ENCODE measurements around the gene APLP2.
"Not testable (repeated sequence)": the region's sequence is repeated elsewhere in the genome, so short reads cannot be mapped to it uniquely, and the experiment has no call there.

The APLP2 gene

DNA sequence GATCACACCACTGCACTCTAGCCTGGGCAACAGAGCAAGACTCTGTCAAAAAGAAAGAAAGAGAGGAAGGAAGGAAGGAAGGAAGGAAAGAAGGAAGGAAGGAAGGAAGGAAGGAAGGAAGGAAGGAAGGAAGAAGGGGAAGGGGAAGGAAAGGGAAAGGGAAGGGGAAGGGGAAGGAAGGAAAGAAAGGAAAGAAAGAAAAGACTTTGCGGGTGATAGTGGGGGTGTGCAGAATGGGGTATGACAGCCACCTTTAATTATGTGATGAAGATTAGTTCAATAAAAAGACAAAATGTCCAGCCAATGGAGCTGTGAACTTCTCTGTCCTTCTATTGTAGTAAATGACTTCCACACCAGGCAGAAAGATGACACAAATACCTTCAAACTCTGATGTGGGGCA lies 8.7 kb upstream of the APLP2 start:
- no peak for DNase-seq (ENCODE audit: low read depth)

DNA sequence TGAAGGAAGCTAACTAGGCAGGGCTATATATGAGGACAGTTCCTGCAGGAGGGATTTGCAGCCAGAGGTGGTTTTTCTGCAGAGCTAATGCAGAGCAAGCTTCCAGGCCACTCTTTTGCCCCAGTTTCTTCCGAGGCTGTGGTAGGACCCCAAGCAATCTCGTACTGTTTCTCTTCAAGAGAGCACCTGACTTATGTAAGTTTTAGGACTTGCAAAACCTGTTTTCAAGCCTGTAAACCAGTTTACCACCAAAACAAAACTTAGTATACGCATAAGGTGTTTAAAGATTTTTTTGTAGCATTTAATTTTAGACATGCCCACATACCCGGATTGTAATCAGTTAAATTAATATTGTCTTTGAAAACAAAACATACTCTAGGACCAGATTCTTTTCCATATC lies 7.7 kb upstream of the APLP2 start:
- DNase-seq (ENCODE audit: low read depth): no peak

GRCh38 chr11:130063451-130063850 lies 6.2 kb upstream of the APLP2 start:
- DNase-seq (ENCODE audit: low read depth): no peak

DNA sequence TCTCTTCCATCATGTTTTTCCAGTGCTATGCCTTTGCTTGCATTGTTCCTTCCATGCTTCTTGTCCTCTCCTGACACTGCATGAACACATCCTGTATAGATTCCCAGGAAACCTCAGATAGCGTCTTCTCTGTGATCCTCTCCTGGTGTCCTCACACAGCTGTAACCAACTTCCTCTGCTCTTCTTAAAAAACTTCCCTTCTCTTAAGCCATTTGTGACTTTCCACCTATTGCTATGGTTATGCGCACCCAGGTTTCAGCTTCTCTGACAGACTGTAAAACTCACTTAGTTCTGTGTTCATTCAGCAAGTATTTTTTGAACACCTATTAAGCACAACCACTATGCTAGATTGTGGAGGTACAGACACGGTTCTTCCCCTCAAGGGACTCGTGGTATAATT lies 5.1 kb upstream of the APLP2 start:
- no peak for DNase-seq (ENCODE audit: low read depth)

DNA sequence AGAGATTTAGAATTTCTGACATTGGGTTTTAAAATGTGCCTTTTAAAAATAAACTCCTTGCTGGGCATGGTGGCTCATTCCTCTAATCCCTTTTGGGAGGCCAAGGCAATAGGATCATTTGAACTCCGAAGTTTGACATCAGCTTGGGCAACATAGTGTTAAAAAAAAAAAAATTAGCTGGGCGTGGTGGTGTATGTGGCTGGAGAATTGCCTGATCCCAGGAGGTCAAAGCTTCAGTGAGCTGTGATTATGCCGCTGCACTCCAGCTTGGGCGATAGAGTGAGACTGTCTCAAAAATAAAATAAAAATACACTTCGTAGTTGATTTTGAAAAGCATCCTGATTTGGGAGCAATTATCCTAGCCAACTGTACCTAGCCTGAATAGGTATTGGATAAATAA lies 3.4 kb upstream of the APLP2 start:
- no peak for DNase-seq (ENCODE audit: low read depth)

DNA sequence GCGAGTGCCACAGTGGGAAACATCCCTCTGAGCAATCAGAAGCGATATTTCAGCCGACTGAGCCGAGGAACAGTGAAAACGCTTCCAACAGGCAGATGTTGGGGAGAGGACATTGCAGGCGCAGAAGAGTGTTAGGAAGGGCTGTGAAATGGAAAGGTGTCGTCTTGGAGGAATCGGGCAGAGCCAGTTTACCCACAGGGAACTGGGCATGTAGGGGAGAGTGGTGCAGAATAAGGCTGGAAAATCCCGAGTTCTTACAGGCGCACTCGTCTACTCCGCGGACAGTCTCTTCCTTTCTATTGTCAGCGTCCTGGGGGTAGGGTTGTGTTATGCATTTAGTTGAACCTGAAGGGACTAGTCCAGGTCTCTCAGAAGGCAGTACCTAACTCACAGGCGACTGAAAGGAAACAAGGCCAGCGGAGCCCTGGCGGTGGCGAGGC lies 1.1 kb upstream of the APLP2 start:
- no peak for DNase-seq (ENCODE audit: low read depth)

GRCh38 chr11:130068986-130069658 lies 572 bp upstream of the APLP2 start:
- peak; percentile 29 for DNase-seq (ENCODE audit: low read depth)

GRCh38 chr11:130070109-130070845 lies 583 bp downstream of the APLP2 start:
- DNase-seq (ENCODE audit: low read depth): peak; percentile 18

DNA sequence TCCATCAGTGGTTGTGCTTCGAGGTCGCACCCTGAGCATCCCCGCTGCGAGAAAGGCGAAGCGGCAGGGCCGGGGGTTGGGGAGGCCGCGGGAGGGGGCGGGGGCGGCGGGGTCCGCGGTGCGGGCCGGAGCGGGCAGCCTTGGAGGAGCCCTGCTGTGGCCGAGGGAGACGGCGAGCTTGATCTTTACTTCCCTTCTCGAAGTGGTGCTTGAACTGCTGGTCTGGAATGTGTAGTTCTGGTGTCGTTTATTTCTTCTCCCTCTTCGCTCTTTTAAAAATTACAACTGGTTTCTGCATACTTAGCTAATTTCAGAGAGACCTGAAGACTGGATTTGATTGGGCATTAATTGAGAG lies 1.1 kb downstream of the APLP2 start:
- no peak for DNase-seq (ENCODE audit: low read depth)

- DNase-seq (ENCODE audit: low read depth): no peak
Measured at GRCh38 chr11:130071211-130071712, 1.6 kb downstream of the APLP2 start.

GRCh38 chr11:130074736-130075135 lies 5.0 kb downstream of the APLP2 start:
- DNase-seq (ENCODE audit: low read depth): no peak

- DNase-seq (ENCODE audit: low read depth): no peak
Measured at GRCh38 chr11:130076778-130077481, 7.2 kb downstream of the APLP2 start.

DNA sequence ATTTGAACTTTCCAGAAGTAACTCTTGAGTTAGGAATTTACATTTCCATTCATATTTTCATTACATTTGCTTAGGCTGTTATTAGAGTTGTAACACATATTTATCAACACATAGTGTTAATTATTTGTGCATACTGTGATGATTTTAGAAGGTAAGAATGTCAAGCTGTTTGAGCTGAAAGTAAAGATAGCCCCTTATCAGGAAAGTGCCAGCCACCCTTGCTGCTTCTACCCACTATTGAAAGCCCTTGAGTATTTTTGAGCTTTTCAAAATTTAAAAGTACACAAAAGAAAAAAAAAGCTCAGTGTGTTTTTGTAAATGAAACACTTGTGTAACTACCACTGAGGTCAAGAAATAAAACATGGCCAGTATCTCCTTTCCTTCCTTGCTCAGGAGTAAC lies 8.0 kb downstream of the APLP2 start:
- DNase-seq (ENCODE audit: low read depth): no peak

DNA sequence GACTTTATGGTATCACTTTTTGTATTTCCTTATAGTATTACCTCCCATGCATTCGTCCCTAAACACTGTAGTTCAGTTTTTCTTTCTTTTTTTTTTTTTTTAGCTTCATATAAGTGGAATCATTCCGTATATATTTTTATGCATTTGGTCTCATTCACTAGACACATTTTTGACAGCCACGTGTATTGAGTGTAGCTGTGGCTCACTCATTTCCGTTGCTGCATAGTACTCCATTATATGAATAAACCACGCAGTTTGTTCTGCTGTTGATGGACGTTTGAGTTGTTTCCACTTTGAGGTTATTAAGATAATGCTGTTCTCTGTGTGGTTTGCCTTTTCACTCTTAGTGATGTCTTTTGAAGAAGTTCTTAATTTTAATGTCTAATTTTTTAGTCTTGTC lies 8.4 kb downstream of the APLP2 start:
- DNase-seq (ENCODE audit: low read depth): no peak

GRCh38 chr11:130085671-130086290 lies 16.1 kb downstream of the APLP2 start:
- DNase-seq (ENCODE audit: low read depth): no peak

DNA sequence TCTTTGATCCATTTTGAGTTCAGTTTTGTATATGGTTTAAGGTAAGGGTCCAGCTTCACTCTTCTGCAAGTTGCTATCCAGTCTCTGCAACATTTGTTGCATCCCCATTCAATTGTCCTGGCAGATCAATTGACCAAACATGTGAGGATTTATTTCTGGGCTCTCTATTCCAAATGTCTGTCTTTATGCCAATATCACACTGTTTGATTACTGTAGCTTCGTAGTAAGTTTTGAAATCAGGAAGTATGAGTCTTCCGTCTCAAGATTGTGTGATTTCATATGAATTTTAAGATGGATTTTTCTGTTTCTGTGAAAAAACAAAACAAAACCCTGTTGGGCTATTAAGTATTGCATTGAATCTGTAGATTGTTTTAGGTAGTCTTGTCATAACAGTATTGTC lies 17.0 kb downstream of the APLP2 start:
- DNase-seq (ENCODE audit: low read depth): no peak

DNA sequence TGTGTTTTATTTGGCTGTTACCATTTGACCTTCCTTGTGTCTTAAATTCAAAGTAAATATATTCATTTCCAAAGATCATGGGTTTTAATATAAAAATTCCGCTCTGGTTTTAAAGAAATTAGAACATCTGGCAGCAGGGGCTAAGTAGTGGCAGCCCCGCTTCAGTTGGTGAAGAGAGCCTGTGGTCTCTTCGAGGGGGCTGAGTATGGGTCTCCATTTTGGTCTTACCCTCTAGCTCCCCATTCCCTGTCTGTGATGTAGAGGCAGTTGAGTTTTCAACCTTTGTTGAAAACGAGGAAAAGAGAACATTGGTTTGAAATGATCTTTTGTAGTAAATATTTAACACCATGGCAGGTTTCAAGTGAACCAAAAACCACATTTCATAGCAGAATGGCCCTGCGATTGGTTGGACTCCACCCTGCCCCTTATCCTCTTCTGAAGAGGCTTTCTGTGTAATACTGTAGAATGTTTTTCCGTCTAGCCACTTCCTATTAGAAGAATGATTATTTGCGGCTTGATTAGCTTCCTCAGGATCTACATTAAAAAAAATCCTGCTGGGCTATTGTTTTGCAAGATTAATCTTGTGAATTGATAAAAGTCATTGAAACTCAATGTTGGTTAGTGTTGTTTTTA lies 17.7 kb downstream of the APLP2 start:
- DNase-seq (ENCODE audit: low read depth): no peak

- DNase-seq (ENCODE audit: low read depth): no peak
Measured at GRCh38 chr11:130088217-130088616, 18.5 kb downstream of the APLP2 start.

GRCh38 chr11:130088919-130089673 lies 19.4 kb downstream of the APLP2 start:
- DNase-seq (ENCODE audit: low read depth): no peak

DNA sequence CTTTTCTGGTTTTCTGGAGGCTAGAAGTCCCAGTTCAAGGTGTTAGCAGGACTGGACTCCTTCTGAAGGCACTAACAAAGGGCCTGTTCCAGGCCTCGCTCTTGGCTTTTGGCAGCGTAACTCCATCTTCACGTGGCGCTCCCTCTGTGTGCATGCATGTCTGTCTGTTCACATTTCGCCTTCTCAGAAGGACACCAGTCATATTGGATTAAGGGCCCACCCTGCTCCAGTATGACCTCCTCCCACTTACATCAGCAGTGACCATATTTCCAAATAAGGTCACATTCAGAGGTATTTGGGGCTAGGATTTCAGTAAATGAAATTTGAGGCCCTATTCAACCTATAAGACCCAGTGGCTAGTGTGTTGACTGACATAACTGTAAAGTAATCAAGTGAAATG lies 20.0 kb downstream of the APLP2 start:
- no peak for DNase-seq (ENCODE audit: low read depth)

GRCh38 chr11:130090517-130090916 lies 20.8 kb downstream of the APLP2 start:
- not testable (repeated sequence) for DNase-seq (ENCODE audit: low read depth)
